GM12878 (cell line): ENCODE results near the gene CCR3.

Experiments
- RFX5 ChIP-seq: IDR thresholded peaks from 2 replicates; pipeline ENCODE4 v1.6.1; 2011; ENCODE audit warnings: low read depth, low read length, improper control_type of control experiment
- SIN3A ChIP-seq: IDR thresholded peaks from 2 replicates; pipeline ENCODE4 v1.6.1; 2012; ENCODE audit warnings: low read depth, low read length, improper control_type of control experiment
- YY1 ChIP-seq: IDR thresholded peaks from 2 replicates; pipeline ENCODE4 v1.6.1; 2011; ENCODE audit warnings: low read depth, mild to moderate bottlenecking, low read length

GRCh38 chr3:46296826-46297225 lies 54.6 kb downstream of the CCR3 start:
- TF ChIP-seq SIN3A = no peak
- TF ChIP-seq RFX5 = no peak
- no peak for TF ChIP-seq YY1
